GM12878 (cell line): ENCODE measurements around the gene ANO2. TPM values are rescaled to one million over a fixed set of nuclear protein-coding genes. Genes with fewer than 3 reads are reported as not detected.

Experiments
- ATAC-seq: fragments of 200-7000 bp; cut with Tn5 transposase; 3 replicates; pipeline ENCODE4 v1.9.1; 2020; ENCODE audit warnings: mild to moderate bottlenecking, moderate library complexity
- BruUV-seq: library from RNA; stranded (reverse); fragments of 400-500 nt; replicated peaks from 2 replicates; lab custom pipeline; 2021; lab: Mats Ljungman, UMichigan
- CTCF ChIA-PET: fragments of 300-600 bp; sonication (Branson Sonifier 250); formaldehyde crosslinking; extraction: SDS; loops from one replicate; lab custom pipeline; 2021; ENCODE audit warnings: inconsistent platforms; lab: Yijun Ruan, JAX
- POLR2A ChIA-PET: fragments of 350-600 bp; formaldehyde crosslinking; extraction: SDS; loops from one replicate; lab custom pipeline; 2021; ENCODE audit warnings: inconsistent platforms; lab: Charles Lee
- RAD21 ChIA-PET: fragments of 300-600 bp; sonication (Branson Sonifier 250); formaldehyde crosslinking; loops from one replicate; lab custom pipeline; 2023; ENCODE audit warnings: antibody characterized with exemption; ENCODE audit not compliant: unreplicated experiment; lab: Charles Lee
- SMC1A ChIA-PET: fragments of 300-600 bp; sonication (Branson Sonifier 250); formaldehyde crosslinking; loops from one replicate; lab custom pipeline; 2023; ENCODE audit not compliant: unreplicated experiment, uncharacterized antibody; lab: Charles Lee
- DNase-seq: peaks from one replicate; pipeline ENCODE4 v3.0.0-alpha.2; 2011; ENCODE audit warnings: low read depth, low spot score
- FAIRE-seq: peaks from 3 replicates; lab custom pipeline; 2011; peaks lifted over from hg19 to GRCh38; lab: Jason Lieb, UNC
- H2AFZ ChIP-seq: 2 replicates; pipeline ENCODE4 v1.6.0; 2011; ENCODE audit warnings: low read depth, low read length, control low read depth; ENCODE audit not compliant: control insufficient read depth
- H3K27ac ChIP-seq: 2 replicates; pipeline ENCODE4 v1.5.1; 2011; ENCODE audit warnings: control low read depth; ENCODE audit not compliant: control insufficient read depth, insufficient read depth
- H3K27me3 ChIP-seq, 2 experiments: replicated peaks in 1 of 2; 2 replicates each; pipeline versions ENCODE4 v1.6.0 to v1.6.1; 2011; ENCODE audit warnings: low read length in 1 of 2; ENCODE audit not compliant: control insufficient read depth in 2 of 2, insufficient read depth in 2 of 2
- H3K36me3 ChIP-seq, 2 experiments: 2 replicates each; pipeline ENCODE4 v1.5.1; 2011; ENCODE audit warnings: low read length in 1 of 2; ENCODE audit not compliant: control insufficient read depth in 2 of 2, insufficient read depth in 2 of 2
- H3K4me1 ChIP-seq: 2 replicates; pipeline ENCODE4 v1.6.1; 2011; ENCODE audit warnings: mild to moderate bottlenecking, low read length, moderate library complexity, mixed read lengths; ENCODE audit not compliant: control insufficient read depth, insufficient read depth
- H3K4me2 ChIP-seq: 2 replicates; pipeline ENCODE4 v1.6.0; 2011; ENCODE audit warnings: control low read depth; ENCODE audit not compliant: control insufficient read depth, insufficient read depth
- H3K4me3 ChIP-seq: fragments of 200-600 bp; sonication (generic); 2 replicates; pipeline ENCODE4 v1.5.1; 2016
- H3K79me2 ChIP-seq: 2 replicates; pipeline ENCODE4 v1.6.0; 2011; ENCODE audit warnings: low read length; ENCODE audit not compliant: control insufficient read depth, insufficient read depth
- H3K9ac ChIP-seq: 2 replicates; pipeline ENCODE4 v1.8.0; 2011; ENCODE audit warnings: low read length, control low read depth, mixed read lengths; ENCODE audit not compliant: control insufficient read depth, insufficient read depth
- H3K9me3 ChIP-seq: replicated peaks from 3 replicates; pipeline ENCODE4 v1.5.1; 2011; ENCODE audit warnings: mild to moderate bottlenecking, low read length; ENCODE audit not compliant: control insufficient read depth, insufficient read depth
- H4K20me1 ChIP-seq: 2 replicates; pipeline ENCODE4 v1.6.0; 2011; ENCODE audit not compliant: control insufficient read depth, insufficient read depth
- CEBPB ChIP-seq, 2 experiments: fragments of 150-350 bp in 1 of 2; IDR thresholded peaks; 2 replicates each; pipeline ENCODE4 v1.6.1; 2012 to 2014; ENCODE audit warnings: low read depth in 2 of 2, low read length in 2 of 2, borderline replicate concordance in 1 of 2, inconsistent platforms in 1 of 2
- DPF2 ChIP-seq: fragments of 450-650 bp; IDR thresholded peaks from 2 replicates; pipeline ENCODE4 v1.6.1; 2017; ENCODE audit warnings: mild to moderate bottlenecking
- E4F1 ChIP-seq: fragments of 450-650 bp; IDR thresholded peaks from 2 replicates; pipeline ENCODE4 v1.6.1; 2018; ENCODE audit warnings: borderline replicate concordance, mild to moderate bottlenecking; ENCODE audit not compliant: partially characterized antibody
- EZH2 ChIP-seq: IDR thresholded peaks from 2 replicates; pipeline ENCODE4 v1.6.1; 2012; ENCODE audit warnings: low read depth, mild to moderate bottlenecking, control low read depth, inconsistent platforms, low read length, borderline replicate concordance; ENCODE audit not compliant: control insufficient read depth
- FOXM1 ChIP-seq: IDR thresholded peaks from 2 replicates; pipeline ENCODE4 v1.6.1; 2012; ENCODE audit warnings: low read depth, mild to moderate bottlenecking, inconsistent platforms, low read length, moderate library complexity
- IRF5 ChIP-seq: fragments of 450-650 bp; IDR thresholded peaks from 2 replicates; pipeline ENCODE4 v1.6.1; 2017; ENCODE audit warnings: borderline replicate concordance
- JUND ChIP-seq: IDR thresholded peaks from 2 replicates; pipeline ENCODE4 v1.6.1; 2012; ENCODE audit warnings: low read depth, mild to moderate bottlenecking, low read length, improper control_type of control experiment, moderate library complexity
- MEF2B ChIP-seq: fragments of 450-650 bp; IDR thresholded peaks from 2 replicates; pipeline ENCODE4 v1.6.1; 2018; ENCODE audit warnings: mild to moderate bottlenecking, moderate library complexity; ENCODE audit not compliant: partially characterized antibody, poor library complexity, severe bottlenecking
- MTA2 ChIP-seq: fragments of 450-650 bp; IDR thresholded peaks from 2 replicates; pipeline ENCODE4 v1.6.1; 2016; ENCODE audit warnings: low read depth, mild to moderate bottlenecking, moderate library complexity
- MTA3 ChIP-seq: IDR thresholded peaks from 2 replicates; pipeline ENCODE4 v1.6.1; 2012; ENCODE audit warnings: low read length, inconsistent platforms, borderline replicate concordance
- MXI1 ChIP-seq: fragments of 150-350 bp; IDR thresholded peaks from 2 replicates; pipeline ENCODE4 v1.6.1; 2011; ENCODE audit warnings: low read depth, mild to moderate bottlenecking, inconsistent platforms, low read length, improper control_type of control experiment
- NBN ChIP-seq: fragments of 450-650 bp; IDR thresholded peaks from 2 replicates; pipeline ENCODE4 v1.6.1; 2016
- NFIC ChIP-seq: IDR thresholded peaks from 2 replicates; pipeline ENCODE4 v1.6.1; 2012; ENCODE audit warnings: low read depth, mild to moderate bottlenecking, inconsistent platforms, low read length, moderate library complexity
- NR2C1 ChIP-seq: fragments of 450-650 bp; IDR thresholded peaks from 2 replicates; pipeline ENCODE4 v1.6.1; 2017; ENCODE audit warnings: antibody characterized with exemption, mild to moderate bottlenecking, moderate library complexity
- RAD21 ChIP-seq: IDR thresholded peaks from 2 replicates; pipeline ENCODE4 v1.6.1; 2011; ENCODE audit warnings: mild to moderate bottlenecking, low read depth, low read length, moderate library complexity; ENCODE audit not compliant: insufficient read depth
- SMC3 ChIP-seq: IDR thresholded peaks from 2 replicates; pipeline ENCODE4 v1.6.1; 2011; ENCODE audit warnings: low read length, improper control_type of control experiment, borderline replicate concordance
- SRF ChIP-seq, 2 experiments: IDR thresholded peaks; 2 replicates each; pipeline ENCODE4 v1.6.1; 2011; ENCODE audit warnings: low read depth in 2 of 2, low read length in 2 of 2, mild to moderate bottlenecking in 1 of 2, moderate library complexity in 1 of 2
- TARDBP ChIP-seq: IDR thresholded peaks from 2 replicates; pipeline ENCODE4 v1.6.1; 2016; ENCODE audit warnings: borderline replicate concordance
- TCF7 ChIP-seq: IDR thresholded peaks from 2 replicates; pipeline ENCODE4 v1.6.1; 2014; ENCODE audit warnings: antibody characterized with exemption, borderline replicate concordance
- WGBS: methylation state at CpG from one replicate; pipeline ENCODE4 v1.1.6; 2016; ENCODE audit warnings: low lambda C conversion rate; ENCODE audit not compliant: insufficient replicate concordance, insufficient coverage; ENCODE audit errors: missing lambda C conversion rate; 5-methylcytosine and 5-hydroxymethylcytosine counted together
- in situ Hi-C: fragments of 300-500 bp; cut with MboI; formaldehyde crosslinking; loops from 9 replicates; pipeline ENCODE4 v1.14.3; 2018; ENCODE audit warnings: mixed read lengths
- intact Hi-C: fragments of 100-400 bp; cut with micrococcal nuclease; formaldehyde crosslinking; loops from one replicate; pipeline ENCODE4 v1.14.2; 2022; ENCODE audit not compliant: unreplicated experiment
- polyA plus RNA-seq, 11 experiments: library from polyadenylated mRNA; depleted of rRNA in 4 of 11; unstranded in 6 of 11; stranded (reverse) in 5 of 11; fragments of >200 nt; fragmentation: Nextera tagmentation in 4 of 11; fragmentation: Illumina TruSeq in 1 of 11; extraction: Ambion mirVana in 4 of 11; extraction: Trizol in 1 of 11; gene quantifications; 1 replicate in 1 of 11; 2 replicates in 10 of 11; pipeline versions ENCODE4 v1.2.1 to v1.2.3, GENCODE V29; 2011 to 2016; ENCODE audit warnings: inconsistent platforms in 2 of 11, missing spikeins in 2 of 11, low read depth in 1 of 11
- total RNA-seq, 4 experiments: library from RNA; depleted of rRNA in 3 of 4; stranded (reverse); fragments of >200 nt in 3 of 4; fragmentation: Illumina TruSeq in 1 of 4; extraction: Trizol in 1 of 4; gene quantifications; 2 replicates each; pipeline versions ENCODE4 v1.2.1 to v1.2.3, GENCODE V29; 2013 to 2021

ANO2 gene
- total and polyA plus RNA-seq, 10 of the 15 experiments (the other 5 are each of a cell fraction or from before 2014, with no cell fraction given): not detected

GRCh38 chr12:5636907-5637306 is 308.2 kb downstream of the ANO2 start (continued):
- TF ChIP-seq E4F1: no peak
- no peak for TF ChIP-seq TARDBP
- no peak for TF ChIP-seq FOXM1
- TF ChIP-seq MTA3: no peak

GRCh38 chr12:5633106-5633505 is 312.0 kb downstream of the ANO2 start:
- POLR2A ChIA-PET: no interaction called here
- RAD21 ChIA-PET: no interaction called here
- Histone ChIP-seq H2AFZ (no peak overlapping the region), H3K9ac (no peak overlapping the region), H3K79me2 (no peaks in the 10 kb centered on the region), H3K4me2 (no peak overlapping the region), H3K4me1 (no peaks in the 10 kb centered on the region), H3K27me3 (peaks cover 0 to 1% of the 10 kb centered on the region in 2 experiments; a peak in 2 of 4 replicates), H3K9me3 (no peaks in the 10 kb centered on the region), H4K20me1 (no peaks in the 10 kb centered on the region), H3K27ac (no peak overlapping the region), H3K36me3 (no peaks in the 10 kb centered on the region), H3K4me3 (no peak overlapping the region)
- DNase-seq: no peak
- 18% methylated on average over 3 of the region's 3 CpGs for WGBS
- in situ Hi-C loops: no loop called here
- ATAC-seq: no peak
- no peak for FAIRE-seq
- intact Hi-C loops: no loop called here
- SMC1A ChIA-PET: no interaction called here
- CTCF ChIA-PET: no interaction called here
- BruUV-seq: no TSS peak
- no peak for TF ChIP-seq IRF5
- TF ChIP-seq NBN: no peak
- no peak for TF ChIP-seq EZH2
- no peak for TF ChIP-seq MTA2
- TF ChIP-seq RAD21: no peak
- TF ChIP-seq SRF (IDR thresholded peaks at IDR 0.05; ENCODE audit: low read depth in 2 of 2, low read length in 2 of 2): no peak
- no peak for TF ChIP-seq SMC3
- TF ChIP-seq MEF2B: no peak
- no peak for TF ChIP-seq TCF7
- TF ChIP-seq CEBPB (IDR thresholded peaks at IDR 0.05; ENCODE audit: borderline replicate concordance in 1 of 2, low read depth in 2 of 2, low read length in 2 of 2): no peak
- no peak for TF ChIP-seq NFIC
- TF ChIP-seq DPF2: no peak
- no peak for TF ChIP-seq NR2C1
- no peak for TF ChIP-seq MXI1
- no peak for TF ChIP-seq E4F1
- TF ChIP-seq JUND: no peak
